ENCODE results near the gene ABLIM1.

The ABLIM1 gene

GRCh38 chr10:114420811-114421485 lies 237.1 kb downstream of the ABLIM1 start:
- TF ChIP-seq CTCF (IDR thresholded peaks at IDR 0.05; ENCODE audit: extremely low read depth, insufficient read depth, missing control alignments) = no peak
- DNase-seq (ENCODE audit: low spot score) = no peak
- in situ Hi-C loops (cut with MboI; ENCODE audit: low pct_unique_long_range_greater_than_20kb, low sequenced_read_pairs, unreplicated experiment) = no loop called here

GRCh38 chr10:114418109-114418508 lies 240.0 kb downstream of the ABLIM1 start:
- in situ Hi-C loops (cut with MboI; ENCODE audit: low pct_unique_long_range_greater_than_20kb, low sequenced_read_pairs, unreplicated experiment) = no loop called here
- TF ChIP-seq CTCF (IDR thresholded peaks at IDR 0.05; ENCODE audit: extremely low read depth, insufficient read depth, missing control alignments) = no peak
- DNase-seq (ENCODE audit: low spot score) = no peak

GRCh38 chr10:114412907-114413797 lies 244.9 kb downstream of the ABLIM1 start:
- in situ Hi-C loops (cut with MboI; ENCODE audit: low pct_unique_long_range_greater_than_20kb, low sequenced_read_pairs, unreplicated experiment) = no loop called here
- no peak for DNase-seq (ENCODE audit: low spot score)
- TF ChIP-seq CTCF (IDR thresholded peaks at IDR 0.05; ENCODE audit: extremely low read depth, insufficient read depth, missing control alignments) = no peak

GRCh38 chr10:114408968-114409444 lies 249.1 kb downstream of the ABLIM1 start:
- in situ Hi-C loops (cut with MboI; ENCODE audit: low pct_unique_long_range_greater_than_20kb, low sequenced_read_pairs, unreplicated experiment) = no loop called here
- no peak for DNase-seq (ENCODE audit: low spot score)
- TF ChIP-seq CTCF (IDR thresholded peaks at IDR 0.05; ENCODE audit: extremely low read depth, insufficient read depth, missing control alignments) = no peak

- in situ Hi-C loops (cut with MboI; ENCODE audit: low pct_unique_long_range_greater_than_20kb, low sequenced_read_pairs, unreplicated experiment) = no loop called here
- no peak for TF ChIP-seq CTCF (IDR thresholded peaks at IDR 0.05; ENCODE audit: extremely low read depth, insufficient read depth, missing control alignments)
- no peak for DNase-seq (ENCODE audit: low spot score)
These were observed 249.7 kb downstream of the ABLIM1 start for GRCh38 chr10:114408112-114408967.

GRCh38 chr10:114406455-114406854 lies 251.6 kb downstream of the ABLIM1 start:
- in situ Hi-C loops (cut with MboI; ENCODE audit: low pct_unique_long_range_greater_than_20kb, low sequenced_read_pairs, unreplicated experiment) = no loop called here
- TF ChIP-seq CTCF (IDR thresholded peaks at IDR 0.05; ENCODE audit: extremely low read depth, insufficient read depth, missing control alignments) = no peak
- no peak for DNase-seq (ENCODE audit: low spot score)

All from GM13977 (cell line).